Left lung (tissue), 10 donors: ENCODE results near the gene SLC5A2. TPM values are rescaled to one million over a fixed set of nuclear protein-coding genes. Genes with fewer than 3 reads are reported as not detected.

Experiments used
- ATAC-seq: fragments of 200-7000 bp; cut with Tn5 transposase; one replicate; pipeline ENCODE4 v1.9.1; 2020; ENCODE audit warnings: moderate library complexity
- DNase-seq, 4 donors: peaks; one replicate each; pipeline ENCODE4 v3.0.0-alpha.2; 2013 to 2020
- H3K27ac ChIP-seq, 2 donors: fragments of 200-600 bp; sonication (generic) in 1 of 2; one replicate each; pipeline versions ENCODE4 v1.5.0 to v1.8.0; 2020 to 2021
- H3K27me3 ChIP-seq, 2 donors: fragments of 200-600 bp; sonication (generic) in 1 of 2; one replicate each; pipeline versions ENCODE4 v1.5.0 to v1.8.0; 2020 to 2021
- H3K36me3 ChIP-seq, 2 donors: fragments of 200-600 bp; sonication (generic) in 1 of 2; one replicate each; pipeline versions ENCODE4 v1.5.0 to v1.8.0; 2020 to 2021
- H3K4me1 ChIP-seq, 2 donors: fragments of 200-600 bp; one replicate each; pipeline ENCODE4 v1.8.0; 2021
- H3K4me3 ChIP-seq, 2 donors: fragments of 200-600 bp; sonication (generic) in 1 of 2; one replicate each; pipeline versions ENCODE4 v1.5.0 to v1.8.0; 2020 to 2021; ENCODE audit warnings: mild to moderate bottlenecking in 1 of 2
- H3K9me3 ChIP-seq, 2 donors: fragments of 200-600 bp; sonication (generic) in 1 of 2; one replicate each; pipeline versions ENCODE4 v1.5.0 to v1.8.0; 2020 to 2021
- intact Hi-C, 2 donors: fragments of 100-400 bp; cut with DNase I; formaldehyde crosslinking; loops; one replicate each; pipeline versions ENCODE4 v1.11.2 to v1.14.2; 2022
- polyA plus RNA-seq, 6 donors: library from polyadenylated mRNA; unstranded; fragments of 120-200 nt; gene quantifications; one replicate each; pipeline ENCODE4 v1.2.1, GENCODE V29; 2013; ENCODE audit not compliant: insufficient read length in 6 of 6
- total RNA-seq, 2 donors: library from RNA; stranded (reverse); fragmentation: NEBNext Ultra II Directional; extraction: Animal tissue kit (Norgen Biotek cat#: 25700); gene quantifications; one replicate each; pipeline ENCODE4 v1.2.1, GENCODE V29; 2021
- TF ChIP-seq, protein P1 (sequence below), 2 donors: fragments of 200-600 bp; sonication (generic) in 1 of 2; IDR thresholded peaks; one replicate each; pipeline versions ENCODE4 v1.5.0 to v1.8.0; 2021; ENCODE audit warnings: antibody characterized with exemption in 2 of 2
- donor health status: DM: no; HTN: yes; CAD: no.
- donor health status: DM: no; HTN: no; CAD: no.

Gene SLC5A2
- total and polyA plus RNA-seq, 8 donors: 0.92 to 18.8 (median 13.5) TPM

DNA sequence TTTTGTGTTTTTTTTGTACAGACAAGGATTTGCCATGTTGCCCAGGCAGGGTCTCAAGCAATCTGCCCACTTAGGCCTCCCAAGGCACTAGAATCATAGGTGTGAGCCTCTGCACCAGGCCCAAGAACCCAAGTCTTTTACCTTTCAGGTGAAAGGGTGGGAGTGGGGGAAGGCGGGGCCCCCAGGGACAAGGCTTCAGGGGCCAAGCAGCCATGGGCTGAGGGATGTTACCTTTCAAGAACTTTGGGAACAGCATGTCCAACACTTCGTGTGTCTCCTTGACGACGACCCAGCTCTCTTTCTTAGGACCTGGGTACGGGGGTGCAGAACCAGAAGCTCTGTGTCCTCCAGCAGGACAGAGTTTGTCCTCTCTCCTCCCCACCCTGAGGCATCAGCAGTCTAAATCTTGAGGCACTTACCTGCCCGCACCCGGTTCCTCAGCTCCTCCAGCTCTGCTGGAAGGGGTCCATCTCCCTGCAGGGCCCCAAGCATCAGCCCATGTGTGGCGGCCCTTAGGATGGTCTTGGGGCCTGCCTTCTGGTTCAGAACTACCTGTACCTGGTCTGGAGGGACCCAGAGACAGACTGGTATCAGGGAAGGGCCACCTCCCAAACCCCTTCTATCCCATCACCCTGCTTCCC is 9.0 kb downstream of the SLC5A2 start:
- DNase-seq: no peak
- peaks cover 0 to 19% of the 10 kb centered on the region in 2 donors for H3K27me3 ChIP-seq
- TF ChIP-seq, protein P1, sequence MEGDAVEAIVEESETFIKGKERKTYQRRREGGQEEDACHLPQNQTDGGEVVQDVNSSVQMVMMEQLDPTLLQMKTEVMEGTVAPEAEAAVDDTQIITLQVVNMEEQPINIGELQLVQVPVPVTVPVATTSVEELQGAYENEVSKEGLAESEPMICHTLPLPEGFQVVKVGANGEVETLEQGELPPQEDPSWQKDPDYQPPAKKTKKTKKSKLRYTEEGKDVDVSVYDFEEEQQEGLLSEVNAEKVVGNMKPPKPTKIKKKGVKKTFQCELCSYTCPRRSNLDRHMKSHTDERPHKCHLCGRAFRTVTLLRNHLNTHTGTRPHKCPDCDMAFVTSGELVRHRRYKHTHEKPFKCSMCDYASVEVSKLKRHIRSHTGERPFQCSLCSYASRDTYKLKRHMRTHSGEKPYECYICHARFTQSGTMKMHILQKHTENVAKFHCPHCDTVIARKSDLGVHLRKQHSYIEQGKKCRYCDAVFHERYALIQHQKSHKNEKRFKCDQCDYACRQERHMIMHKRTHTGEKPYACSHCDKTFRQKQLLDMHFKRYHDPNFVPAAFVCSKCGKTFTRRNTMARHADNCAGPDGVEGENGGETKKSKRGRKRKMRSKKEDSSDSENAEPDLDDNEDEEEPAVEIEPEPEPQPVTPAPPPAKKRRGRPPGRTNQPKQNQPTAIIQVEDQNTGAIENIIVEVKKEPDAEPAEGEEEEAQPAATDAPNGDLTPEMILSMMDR (IDR thresholded peaks at IDR 0.05): no peak
- no peak for ATAC-seq
- no peaks in the 10 kb centered on the region for H3K9me3 ChIP-seq
- intact Hi-C loops: no loop called here
- H3K27ac ChIP-seq: no peak overlapping the region
- H3K4me1 ChIP-seq: peaks cover 7 to 24% of the 10 kb centered on the region in 2 donors
- H3K36me3 ChIP-seq: peaks cover 0 to 69% of the 10 kb centered on the region in 2 donors
- H3K4me3 ChIP-seq: no peak overlapping the region

DNA sequence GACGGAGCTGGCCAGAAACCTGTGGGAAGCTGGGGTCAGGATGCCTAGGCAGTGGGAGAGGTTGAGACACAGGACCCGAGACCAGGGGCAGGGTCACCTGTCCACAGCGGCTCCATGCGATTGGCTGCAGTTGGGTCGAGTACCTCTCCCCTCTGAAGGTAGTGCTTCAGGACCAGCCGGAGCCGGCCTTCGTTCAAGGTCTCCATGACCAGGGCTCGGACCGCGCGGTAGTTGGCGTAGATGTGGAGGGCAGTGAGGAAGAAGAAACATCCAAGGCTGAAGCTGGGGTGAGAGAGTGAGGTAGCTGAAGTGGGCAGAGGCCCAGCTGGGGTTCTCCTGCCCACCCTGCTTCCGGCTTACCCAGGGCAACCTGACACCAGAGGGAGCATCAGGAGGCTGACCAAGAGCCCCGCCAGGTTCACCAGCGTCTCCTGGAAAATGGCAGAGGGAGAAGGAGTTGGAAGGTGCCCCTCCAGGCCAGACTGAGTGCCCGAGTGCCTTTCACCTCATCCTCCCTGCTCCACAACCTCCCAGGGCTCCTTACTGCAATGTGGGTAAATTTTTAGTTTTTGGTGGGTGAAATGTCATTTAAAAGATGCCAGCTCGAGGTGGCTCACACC is 10.7 kb downstream of the SLC5A2 start:
- no peaks in the 10 kb centered on the region for H3K9me3 ChIP-seq
- no peak overlapping the region for H3K27ac ChIP-seq
- H3K4me3 ChIP-seq: no peak overlapping the region
- ATAC-seq: no peak
- no peak for DNase-seq
- TF ChIP-seq, protein P1 (IDR thresholded peaks at IDR 0.05): no peak
- peaks cover 0 to 7% of the 10 kb centered on the region in 2 donors for H3K4me1 ChIP-seq
- intact Hi-C loops: no loop called here
- H3K36me3 ChIP-seq: peaks cover 0 to 85% of the 10 kb centered on the region in 2 donors
- peaks cover 0 to 3% of the 10 kb centered on the region in 2 donors for H3K27me3 ChIP-seq

DNA sequence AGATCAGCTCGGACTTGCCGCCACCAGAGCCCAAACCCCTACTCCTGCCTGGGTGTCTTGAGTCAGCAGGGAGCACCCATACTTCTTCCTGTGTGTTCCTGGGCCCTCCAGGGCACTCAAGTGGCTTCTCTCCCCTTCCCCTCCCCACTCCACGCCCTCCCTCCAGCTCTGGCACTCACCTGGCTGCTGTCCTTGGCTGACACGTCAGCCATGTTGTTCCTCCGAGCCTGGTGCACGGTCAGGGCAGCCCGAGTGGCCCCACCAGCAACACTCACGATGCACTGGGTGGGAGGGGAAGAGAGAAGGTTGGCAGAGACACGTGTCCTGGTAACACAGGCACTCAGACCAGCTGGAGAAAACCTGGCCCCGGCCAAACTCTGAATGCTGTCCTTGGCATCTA is 13.7 kb downstream of the SLC5A2 start:
- Histone ChIP-seq H3K27ac (peak overlapping the region in 1 of 2 donors; percentile 39), H3K27me3 (no peaks in the 10 kb centered on the region), H3K9me3 (no peaks in the 10 kb centered on the region), H3K4me1 (peaks cover 0 to 4% of the 10 kb centered on the region in 2 donors), H3K4me3 (no peak overlapping the region), H3K36me3 (peaks cover 0 to 88% of the 10 kb centered on the region in 2 donors)
- TF ChIP-seq, protein P1 (IDR thresholded peaks at IDR 0.05): no peak
- ATAC-seq: peak; percentile 91
- intact Hi-C loops: no loop called here
- DNase-seq: peak in 2 of 4 donors; percentile 78 to 81

DNA sequence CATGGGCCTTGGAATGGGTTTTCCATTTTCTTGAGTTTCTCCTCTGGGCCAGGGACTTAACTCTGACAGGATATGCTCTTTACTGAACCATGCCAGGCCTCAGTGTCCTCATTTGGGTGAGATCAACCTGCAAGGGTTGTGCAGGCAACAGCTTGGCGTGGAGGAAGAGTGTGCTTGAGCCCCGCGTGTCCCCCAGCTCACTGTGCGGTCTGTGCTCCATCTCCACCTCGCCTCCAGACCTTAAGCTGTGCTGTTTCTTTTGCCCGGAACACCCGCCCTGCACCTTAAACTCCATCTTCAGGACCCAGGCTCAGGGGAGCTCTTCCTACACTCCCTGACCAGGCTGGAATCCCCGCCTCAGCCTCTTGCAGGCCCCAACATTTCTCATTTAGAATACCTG is 15.6 kb downstream of the SLC5A2 start:
- intact Hi-C loops: no loop called here
- Histone ChIP-seq H3K36me3 (peaks cover 0 to 70% of the 10 kb centered on the region in 2 donors), H3K4me1 (peaks cover 2 to 14% of the 10 kb centered on the region in 2 donors), H3K27ac (no peak overlapping the region), H3K9me3 (no peaks in the 10 kb centered on the region), H3K4me3 (no peak overlapping the region), H3K27me3 (no peaks in the 10 kb centered on the region)
- ATAC-seq (no peak), DNase-seq (no peak)
- TF ChIP-seq, protein P1 (IDR thresholded peaks at IDR 0.05): no peak

DNA sequence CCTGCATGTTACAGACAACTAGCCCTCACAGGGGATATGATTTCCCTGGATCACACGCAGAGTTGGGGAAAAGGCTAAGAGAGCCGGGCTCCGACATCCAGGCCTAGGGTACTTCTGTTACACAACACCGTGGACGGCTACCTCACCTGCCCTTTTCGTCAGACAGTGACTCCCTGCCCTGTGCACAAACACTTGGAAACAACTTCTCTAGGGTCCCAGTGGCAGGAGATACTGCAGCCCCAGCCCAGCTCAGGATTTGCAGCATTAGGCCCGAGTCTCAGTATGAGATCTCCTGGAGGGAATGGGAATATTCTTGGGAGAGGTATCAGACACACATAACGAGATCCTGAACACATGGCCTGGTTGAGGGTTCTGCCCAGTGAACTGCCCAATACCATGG is 17.0 kb downstream of the SLC5A2 start:
- ATAC-seq (no peak), DNase-seq (no peak)
- TF ChIP-seq, protein P1 (IDR thresholded peaks at IDR 0.05): no peak
- no peaks in the 10 kb centered on the region for H3K27me3 ChIP-seq
- H3K27ac ChIP-seq: no peak overlapping the region
- no peaks in the 10 kb centered on the region for H3K9me3 ChIP-seq
- H3K4me3 ChIP-seq: no peak overlapping the region
- H3K36me3 ChIP-seq: peaks cover 0 to 56% of the 10 kb centered on the region in 2 donors
- intact Hi-C loops: no loop called here
- H3K4me1 ChIP-seq: peaks cover 3 to 22% of the 10 kb centered on the region in 2 donors
